ENCODE measurements around the gene COPG2. TPM values are rescaled to one million over a fixed set of nuclear protein-coding genes. Genes with fewer than 3 reads are reported as not detected.

The COPG2 gene
- total and polyA plus RNA-seq, 2 of the 4 experiments (the other 2 are of a cell fraction): 18.1 to 50.0 TPM

- Histone ChIP-seq H3K14ac (replicated peaks; ENCODE audit: low read depth, low read length) (no peak overlapping the region), H3K9ac (ENCODE audit: low read depth, low read length) (no peak overlapping the region), H3K27me3 (ENCODE audit: control insufficient read depth, insufficient read depth, low read length) (no peaks in the 10 kb centered on the region), H3K56ac (ENCODE audit: extremely low read depth, insufficient read depth, low read length) (no peak overlapping the region), H4K20me1 (ENCODE audit: insufficient read depth, low read length) (no peaks in the 10 kb centered on the region), H4K8ac (ENCODE audit: low read depth in 2 of 2, low read length in 2 of 2) (no peak overlapping the region), H2BK120ac (ENCODE audit: low read depth, low read length) (no peak overlapping the region), H3K4me2 (ENCODE audit: low read depth, low read length) (no peak overlapping the region), H3K4ac (ENCODE audit: low read depth, low read length) (no peak overlapping the region), H3K4me1 (ENCODE audit: control insufficient read depth, insufficient read depth, low read length) (peaks cover 1% of the 10 kb centered on the region; the same call in 1 of the 2 replicates), H4K5ac (ENCODE audit: low read depth, low read length) (no peak overlapping the region), H2BK20ac (ENCODE audit: low read depth, low read length) (no peak overlapping the region), H3K79me1 (ENCODE audit: low read depth in 1 of 2, low read length in 2 of 2) (peaks cover 6 to 12% of the 10 kb centered on the region in 2 experiments; a peak in 2 of 4 replicates), H3K9me1 (ENCODE audit: insufficient read depth, low read length) (no peaks in the 10 kb centered on the region), H3K23ac (ENCODE audit: low read depth, low read length) (no peak overlapping the region), H2AFZ (replicated peaks; ENCODE audit: low read length, poor library complexity) (no peak overlapping the region), H2BK15ac (ENCODE audit: low read depth, low read length) (no peak overlapping the region), H2AK5ac (ENCODE audit: low read depth, low read length) (no peak overlapping the region), H2AK9ac (replicated peaks; ENCODE audit: low read depth, low read length, poor library complexity) (no peak overlapping the region), H2BK5ac (ENCODE audit: low read depth, low read length, poor library complexity, severe bottlenecking) (no peak overlapping the region), H3K4me3 (ENCODE audit: insufficient read depth, low read depth, low read length) (no peak overlapping the region), H3K18ac (ENCODE audit: low read depth, low read length) (no peak overlapping the region), H4K91ac (ENCODE audit: insufficient read depth, low read depth, low read length) (no peak overlapping the region), H3K9me3 (ENCODE audit: control insufficient read depth, insufficient read depth, low read length) (no peaks in the 10 kb centered on the region), H3K36me3 (ENCODE audit: control insufficient read depth, insufficient read depth, low read length) (no peaks in the 10 kb centered on the region), H3K27ac (ENCODE audit: insufficient read depth, low read length) (no peak overlapping the region)
- DNase-seq: no peak
- TF ChIP-seq CEBPB (IDR thresholded peaks at IDR 0.05; ENCODE audit: low read depth, low read length): no peak
- TF ChIP-seq NFE2L2 (IDR thresholded peaks at IDR 0.05; ENCODE audit: low read depth, low read length): no peak
- no peak for TF ChIP-seq BHLHE40 (IDR thresholded peaks at IDR 0.05; ENCODE audit: low read depth, low read length)
- no peak for TF ChIP-seq RAD21 (IDR thresholded peaks at IDR 0.05; ENCODE audit: low read length)
- no peak for TF ChIP-seq MXI1 (IDR thresholded peaks at IDR 0.05; ENCODE audit: borderline replicate concordance, low read depth, low read length)
- TF ChIP-seq SMC3 (IDR thresholded peaks at IDR 0.05; ENCODE audit: low read depth, low read length): no peak
- TF ChIP-seq CHD1 (IDR thresholded peaks at IDR 0.05; ENCODE audit: low read depth, low read length): no peak
- no peak for TF ChIP-seq RFX5 (IDR thresholded peaks at IDR 0.05; ENCODE audit: low read depth, low read length)
- TF ChIP-seq FOS (IDR thresholded peaks at IDR 0.05; ENCODE audit: low read depth, low read length): no peak
- no peak for TF ChIP-seq ELK1 (IDR thresholded peaks at IDR 0.05; ENCODE audit: borderline replicate concordance, low read depth, low read length)
- ATAC-seq (ENCODE audit: low read depth): no peak
- intact Hi-C loops (cut with micrococcal nuclease) (no loop called here), in situ Hi-C loops (cut with MboI; ENCODE audit: low sequenced_read_pairs) (no loop called here), dilution Hi-C loops (cut with HindIII; ENCODE audit: low sequenced_read_pairs, unreplicated experiment) (no loop called here)
- BruUV-seq (replicated peaks): no TSS peak
- POLR2A ChIA-PET (ENCODE audit: unreplicated experiment): no interaction called here
- CTCF ChIA-PET: no interaction called here
- no CpG with 5 or more reads among the region's 4 CpGs for WGBS, 2 experiments (ENCODE audit: extremely low coverage in 2 of 2, insufficient read length in 1 of 2)
Observed at GRCh38 chr7:130672146-130672545, 3.6 kb upstream of the COPG2 start.
